K562 (cell line): ENCODE data around the gene CCNYL1.
"Not testable (repeated sequence)": the region's sequence is repeated elsewhere in the genome, so short reads cannot be mapped to it uniquely, and the experiment has no call there.

Experiments
- CTCF ChIP-seq, 3 experiments: IDR thresholded peaks in 2 of 3; conservative IDR thresholded peaks in 1 of 3; 2 replicates each; pipeline ENCODE4 v1.5.1; 2011 to 2012; ENCODE audit warnings: low read length in 3 of 3, mild to moderate bottlenecking in 3 of 3, control low read depth in 2 of 3, improper control_type of control experiment in 1 of 3, inconsistent platforms in 1 of 3, low read depth in 1 of 3, mixed read lengths in 1 of 3, moderate library complexity in 1 of 3; ENCODE audit not compliant: insufficient read depth in 2 of 3
- DLX4 ChIP-seq: fragments of 250-450 bp; sonication (Bioruptor Pico); IDR thresholded peaks from 2 replicates; pipeline ENCODE4 v1.6.1; 2021; ENCODE audit warnings: mild to moderate bottlenecking
- GATA2 ChIP-seq: sonication (generic); formaldehyde crosslinking; IDR thresholded peaks from 2 replicates; pipeline ENCODE4 v1.4.0; 2020; ENCODE audit warnings: mild to moderate bottlenecking, missing genetic modification reagents
- MEF2A ChIP-seq: IDR thresholded peaks from 2 replicates; pipeline ENCODE4 v1.6.1; 2011; ENCODE audit warnings: low read depth, mild to moderate bottlenecking, low read length, moderate library complexity; ENCODE audit not compliant: control insufficient read depth
- POLR2A ChIP-seq: fragments of 450-650 bp; conservative IDR thresholded peaks from 2 replicates; pipeline ENCODE4 v1.6.1; 2016
- POLR2AphosphoS5 ChIP-seq: IDR thresholded peaks from 2 replicates; pipeline ENCODE4 v1.6.1; 2011; ENCODE audit warnings: mild to moderate bottlenecking, low read depth, low read length, moderate library complexity; ENCODE audit not compliant: control insufficient read depth, insufficient read depth
- SRF ChIP-seq, 2 experiments: fragments of 250-450, 450-650 bp in 1 of 2; sonication (Bioruptor Pico) in 1 of 2; sonication (generic) in 1 of 2; formaldehyde crosslinking; IDR thresholded peaks; 2 replicates each; pipeline versions ENCODE4 v1.5.0 to v1.5.1; 2020 to 2022; ENCODE audit warnings: mild to moderate bottlenecking in 1 of 2, missing genetic modification reagents in 1 of 2
- ZNF143 ChIP-seq: sonication (generic); formaldehyde crosslinking; IDR thresholded peaks from 2 replicates; pipeline ENCODE4 v1.9.0; 2022; ENCODE audit warnings: mild to moderate bottlenecking, missing genetic modification reagents

GRCh38 chr2:207723425-207723787 is 12.0 kb downstream of the CCNYL1 start:
- not testable (repeated sequence) for TF ChIP-seq POLR2AphosphoS5; MEF2A; POLR2A; GATA2; CTCF (IDR thresholded peaks at IDR 0.05 in 2 of 3, conservative IDR thresholded peaks at IDR 0.05 in 1 of 3; ENCODE audit: insufficient read depth in 2 of 3, low read depth in 1 of 3, low read length in 3 of 3); SRF (CRISPR knock-in tag; IDR thresholded peaks at IDR 0.05); ZNF143 (CRISPR knock-in tag); DLX4 (CRISPR knock-in tag)
